Measurements from ENCODE around the gene CLECL1.
"Not testable (repeated sequence)": the region's sequence is repeated elsewhere in the genome, so short reads cannot be mapped to it uniquely, and the experiment has no call there.

Gene CLECL1

GRCh38 chr12:9694241-9694640 is 38.7 kb downstream of the CLECL1 start:
- no peak for DNase-seq (ENCODE audit: low spot score)

- no peak for DNase-seq (ENCODE audit: low spot score)
Measured at GRCh38 chr12:9692909-9693308, 40.0 kb downstream of the CLECL1 start.

GRCh38 chr12:9687228-9687627 is 45.7 kb downstream of the CLECL1 start:
- DNase-seq (ENCODE audit: low spot score) = no peak

GRCh38 chr12:9685915-9686314 is 47.0 kb downstream of the CLECL1 start:
- DNase-seq (ENCODE audit: low spot score) = no peak

- DNase-seq (ENCODE audit: low spot score) = not testable (repeated sequence)
Measured at GRCh38 chr12:9685366-9685765, 47.5 kb downstream of the CLECL1 start.

GRCh38 chr12:9682949-9683348 is 49.9 kb downstream of the CLECL1 start:
- DNase-seq (ENCODE audit: low spot score) = not testable (repeated sequence)

- not testable (repeated sequence) for DNase-seq (ENCODE audit: low spot score)
Measured at GRCh38 chr12:9682508-9682907, 50.4 kb downstream of the CLECL1 start.

- no peak for DNase-seq (ENCODE audit: low spot score)
Measured at GRCh38 chr12:9674226-9674590, 58.7 kb downstream of the CLECL1 start.

- no peak for DNase-seq (ENCODE audit: low spot score)
Measured at GRCh38 chr12:9673404-9674225, 59.3 kb downstream of the CLECL1 start.
